HepG2 (cell line): ENCODE results near the gene TTC17. TPM values are rescaled to one million over a fixed set of nuclear protein-coding genes. Genes with fewer than 3 reads are reported as not detected.

Experiments
- ATAC-seq: fragments of 200-7000 bp; cut with Tn5 transposase; 3 replicates; pipeline ENCODE4 v1.9.1; 2020; ENCODE audit warnings: mild to moderate bottlenecking, moderate library complexity
- BruUV-seq: library from RNA; stranded (reverse); fragments of 400-500 nt; replicated peaks from 2 replicates; lab custom pipeline; 2021; lab: Mats Ljungman, UMichigan
- CTCF ChIA-PET: fragments of 300-600 bp; formaldehyde crosslinking; extraction: SDS; loops from one replicate; lab custom pipeline; 2021; ENCODE audit warnings: low total read pairs, inconsistent platforms, low intra/inter-chr PET ratio; lab: Yijun Ruan, JAX
- POLR2A ChIA-PET: fragments of 350-600 bp; sonication (Branson Sonifier 250); formaldehyde crosslinking; loops from one replicate; lab custom pipeline; 2020; ENCODE audit warnings: antibody characterized with exemption, inconsistent platforms; lab: Yijun Ruan, JAX
- DNase-seq: peaks from one replicate; pipeline ENCODE4 v3.0.0-alpha.2; 2015; ENCODE audit warnings: low spot score
- FAIRE-seq: peaks from 3 replicates; lab custom pipeline; 2011; peaks lifted over from hg19 to GRCh38; lab: Jason Lieb, UNC
- H2AFZ ChIP-seq: one replicate; pipeline ENCODE4 v1.6.1; 2011; ENCODE audit warnings: low read length, inconsistent platforms
- H3K27ac ChIP-seq: fragments of 300-600 bp; 3 replicates; pipeline ENCODE4 v1.8.0; 2011; ENCODE audit warnings: mixed run types, mild to moderate bottlenecking, mixed read lengths, low read length, inconsistent platforms; ENCODE audit not compliant: insufficient read depth; ENCODE audit errors: extremely low read length
- H3K27me3 ChIP-seq, 2 experiments: fragments of 200-600 bp in 1 of 2; 2 replicates in 1 of 2; 3 replicates in 1 of 2; pipeline versions ENCODE4 v1.6.0 to v1.8.0; 2011; ENCODE audit warnings: low read length in 2 of 2, mild to moderate bottlenecking in 2 of 2, moderate library complexity in 2 of 2, inconsistent platforms in 1 of 2; ENCODE audit not compliant: insufficient read depth in 2 of 2, control insufficient read depth in 1 of 2
- H3K36me3 ChIP-seq, 2 experiments: fragments of 200-600 bp in 1 of 2; replicated peaks in 1 of 2; 2 replicates in 1 of 2; 3 replicates in 1 of 2; pipeline versions ENCODE4 v1.5.1 to v1.8.0; 2011; ENCODE audit warnings: low read length in 2 of 2, inconsistent platforms in 1 of 2; ENCODE audit not compliant: insufficient read depth in 2 of 2, control insufficient read depth in 1 of 2
- H3K4me1 ChIP-seq: 2 replicates; pipeline ENCODE4 v1.5.1; 2012; ENCODE audit warnings: low read length, inconsistent platforms; ENCODE audit not compliant: insufficient read depth
- H3K4me2 ChIP-seq: 2 replicates; pipeline ENCODE4 v1.6.0; 2011; ENCODE audit warnings: low read depth, low read length, inconsistent platforms
- H3K4me3 ChIP-seq, 3 experiments: fragments of 200-600 bp in 1 of 3; sonication (generic), shearing (Covaris generic) in 1 of 3; replicated peaks in 1 of 3; 2 replicates each; pipeline ENCODE4 v1.5.1; 2011 to 2016; ENCODE audit warnings: low read length in 3 of 3, inconsistent platforms in 2 of 3, low read depth in 2 of 3, mild to moderate bottlenecking in 2 of 3, control low read depth in 1 of 3, mixed read lengths in 1 of 3; ENCODE audit not compliant: insufficient read depth in 1 of 3
- H3K79me2 ChIP-seq: one replicate; pipeline ENCODE4 v1.6.1; 2011; ENCODE audit warnings: low read length, inconsistent platforms; ENCODE audit not compliant: insufficient read depth
- H3K9ac ChIP-seq: 2 replicates; pipeline ENCODE4 v1.6.0; 2011; ENCODE audit warnings: mild to moderate bottlenecking, low read depth, low read length, inconsistent platforms; ENCODE audit not compliant: insufficient read depth
- H3K9me3 ChIP-seq: 2 replicates; pipeline ENCODE4 v1.5.1; 2012; ENCODE audit warnings: mild to moderate bottlenecking, low read length
- H4K20me1 ChIP-seq: 2 replicates; pipeline ENCODE4 v1.6.0; 2011; ENCODE audit warnings: inconsistent platforms, mild to moderate bottlenecking, low read length, moderate library complexity; ENCODE audit not compliant: insufficient read depth
- NFE2L1 ChIP-seq: sonication (generic); formaldehyde crosslinking; IDR thresholded peaks from 2 replicates; pipeline ENCODE4 v1.4.0; 2020; ENCODE audit warnings: missing genetic modification reagents, mild to moderate bottlenecking, borderline replicate concordance
- SP140L ChIP-seq: sonication (generic); formaldehyde crosslinking; IDR thresholded peaks from 2 replicates; pipeline ENCODE4 v1.4.0; 2020; ENCODE audit warnings: missing genetic modification reagents, borderline replicate concordance
- ZNF224 ChIP-seq: sonication (generic); formaldehyde crosslinking; IDR thresholded peaks from 2 replicates; pipeline ENCODE4 v1.5.0; 2020; ENCODE audit warnings: mild to moderate bottlenecking, missing genetic modification reagents
- ZNF350 ChIP-seq: sonication (generic); formaldehyde crosslinking; IDR thresholded peaks from 2 replicates; pipeline ENCODE4 v1.4.0; 2020; ENCODE audit warnings: mild to moderate bottlenecking, low read depth, missing genetic modification reagents, borderline replicate concordance
- ZNF629 ChIP-seq: sonication (generic); formaldehyde crosslinking; conservative IDR thresholded peaks from 2 replicates; pipeline ENCODE4 v1.5.0; 2020; ENCODE audit warnings: missing genetic modification reagents
- WGBS: methylation state at CpG from one replicate; pipeline ENCODE4 v1.1.6; 2017; ENCODE audit warnings: low lambda C conversion rate; 5-methylcytosine and 5-hydroxymethylcytosine counted together
- in situ Hi-C: cut with HindIII; loops from 2 replicates; pipeline ENCODE4 v1.10.0; 2017; ENCODE audit warnings: low pct_unique_long_range_greater_than_20kb; ENCODE audit not compliant: extremely low pct_ligation_motif_present
- intact Hi-C: fragments of 100-400 bp; cut with micrococcal nuclease; formaldehyde crosslinking; loops from one replicate; pipeline ENCODE4 v1.10.0; 2022; ENCODE audit not compliant: unreplicated experiment
- polyA plus RNA-seq, 8 experiments: library from polyadenylated mRNA; depleted of rRNA in 3 of 8; stranded (reverse) in 7 of 8; unstranded in 1 of 8; fragments of >200 nt; fragmentation: Illumina TruSeq in 4 of 8; extraction: Trizol in 4 of 8; gene quantifications; 2 replicates each; pipeline versions ENCODE4 v1.2.1 to v1.2.3, GENCODE V29; 2011 to 2016; ENCODE audit warnings: low read depth in 4 of 8, missing spikeins in 1 of 8, mixed read lengths in 1 of 8; ENCODE audit not compliant: insufficient read depth in 1 of 8
- total RNA-seq, 5 experiments: library from RNA; depleted of rRNA; stranded (reverse); fragments of >200 nt; fragmentation: Illumina TruSeq; extraction: Trizol; gene quantifications; 2 replicates each; pipeline ENCODE4 v1.2.3, GENCODE V29; 2016; ENCODE audit warnings: low read depth in 1 of 5
- TF ChIP-seq, protein P1 (sequence below): IDR thresholded peaks from 2 replicates; pipeline ENCODE4 v1.6.1; 2016; ENCODE audit warnings: missing compliant biosample characterization, missing genetic modification reagents, borderline replicate concordance
- TF ChIP-seq, protein P2 (sequence below): sonication (generic); formaldehyde crosslinking; conservative IDR thresholded peaks from 2 replicates; pipeline ENCODE4 v1.8.0; 2022; ENCODE audit warnings: mild to moderate bottlenecking, moderate library complexity, missing genetic modification reagents
- TF ChIP-seq, protein P3 (sequence below), 2 experiments: fragments of 450-650 bp in 1 of 2; sonication (generic) in 1 of 2; formaldehyde crosslinking in 1 of 2; IDR thresholded peaks; 2 replicates each; pipeline versions ENCODE4 v1.6.1 to v1.8.0; 2016 to 2022; ENCODE audit warnings: antibody characterized with exemption in 1 of 2, mild to moderate bottlenecking in 1 of 2, missing genetic modification reagents in 1 of 2

Gene TTC17
- total and polyA plus RNA-seq, 2 of the 13 experiments (the other 11 are each of a cell fraction or from before 2014, with no cell fraction given), result 55.9 to 99.7 TPM

DNA sequence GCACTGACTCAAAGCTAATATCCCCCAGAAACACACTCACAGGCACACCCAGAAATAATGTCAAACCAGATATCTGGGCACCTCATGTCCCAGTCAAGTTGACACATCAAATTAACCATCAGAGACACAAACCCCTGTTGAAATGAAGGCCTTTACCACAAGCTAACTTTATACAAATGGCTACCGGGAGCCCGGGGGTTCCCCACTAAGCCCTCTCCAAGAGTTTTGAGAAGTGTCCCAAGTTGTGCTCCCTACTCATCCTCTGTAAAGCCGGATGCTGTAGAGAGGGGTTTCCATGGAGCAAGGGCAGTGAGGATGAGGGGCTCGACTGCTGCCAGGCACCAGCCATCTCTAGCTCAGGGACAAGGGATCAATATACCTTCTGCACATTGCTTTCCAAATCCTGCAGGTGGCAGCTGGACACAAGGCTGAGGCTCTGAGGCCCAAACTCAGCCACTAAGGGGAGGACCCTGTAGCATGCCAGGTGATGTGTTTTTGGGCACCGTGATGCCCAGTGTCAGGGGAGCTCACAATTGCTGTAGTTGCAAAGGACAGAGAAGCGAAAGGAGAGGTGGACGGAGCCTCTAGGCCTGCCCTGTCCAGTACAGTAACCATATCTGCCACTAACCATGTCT is 145.7 kb downstream of the TTC17 start:
- whole genome bisulfite sequencing, result 27% methylated on average over 6 of the region's 7 CpGs
- ATAC-seq (peak; percentile 96), FAIRE-seq (peak; percentile 72), DNase-seq (peak; percentile 38)
- Histone ChIP-seq H3K9me3 (no peaks in the 10 kb centered on the region), H3K4me1 (no peaks in the 10 kb centered on the region), H3K4me2 (no peak overlapping the region), H3K4me3 (no peak overlapping the region), H4K20me1 (no peaks in the 10 kb centered on the region), H3K79me2 (no peaks in the 10 kb centered on the region), H2AFZ (no peak overlapping the region), H3K27ac (no peak overlapping the region), H3K36me3 (no peaks in the 10 kb centered on the region), H3K27me3 (peaks cover 2 to 7% of the 10 kb centered on the region in 2 experiments; a peak in 3 of 5 replicates), H3K9ac (no peak overlapping the region)
- BruUV-seq, result no TSS peak
- ChIA-PET POLR2A (no interaction called here), CTCF (interaction anchor here (1.3 to 3.9 kb wide), 3 partner anchors 63 to 69 kb away, joined by 3 to 27 read pairs (median 11); no protein-coding TSS in a partner anchor)
- intact Hi-C loops, result loop anchor here (1.0 to 5.0 kb wide), 2 partner anchors 63 to 348 kb away; no protein-coding TSS in a partner anchor
- in situ Hi-C loops, result loop anchor here (5.0 kb wide), 1 partner anchor 68 kb away; no protein-coding TSS in a partner anchor
- TF ChIP-seq ZNF350 (CRISPR knock-in tag), result 0 out of 2 replicates have a peak, but pooled peaks have one; percentile 34
- TF ChIP-seq, protein P1, sequence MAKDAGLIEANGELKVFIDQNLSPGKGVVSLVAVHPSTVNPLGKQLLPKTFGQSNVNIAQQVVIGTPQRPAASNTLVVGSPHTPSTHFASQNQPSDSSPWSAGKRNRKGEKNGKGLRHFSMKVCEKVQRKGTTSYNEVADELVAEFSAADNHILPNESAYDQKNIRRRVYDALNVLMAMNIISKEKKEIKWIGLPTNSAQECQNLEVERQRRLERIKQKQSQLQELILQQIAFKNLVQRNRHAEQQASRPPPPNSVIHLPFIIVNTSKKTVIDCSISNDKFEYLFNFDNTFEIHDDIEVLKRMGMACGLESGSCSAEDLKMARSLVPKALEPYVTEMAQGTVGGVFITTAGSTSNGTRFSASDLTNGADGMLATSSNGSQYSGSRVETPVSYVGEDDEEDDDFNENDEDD (CRISPR knock-in tag), result no peak
- TF ChIP-seq, protein P2, sequence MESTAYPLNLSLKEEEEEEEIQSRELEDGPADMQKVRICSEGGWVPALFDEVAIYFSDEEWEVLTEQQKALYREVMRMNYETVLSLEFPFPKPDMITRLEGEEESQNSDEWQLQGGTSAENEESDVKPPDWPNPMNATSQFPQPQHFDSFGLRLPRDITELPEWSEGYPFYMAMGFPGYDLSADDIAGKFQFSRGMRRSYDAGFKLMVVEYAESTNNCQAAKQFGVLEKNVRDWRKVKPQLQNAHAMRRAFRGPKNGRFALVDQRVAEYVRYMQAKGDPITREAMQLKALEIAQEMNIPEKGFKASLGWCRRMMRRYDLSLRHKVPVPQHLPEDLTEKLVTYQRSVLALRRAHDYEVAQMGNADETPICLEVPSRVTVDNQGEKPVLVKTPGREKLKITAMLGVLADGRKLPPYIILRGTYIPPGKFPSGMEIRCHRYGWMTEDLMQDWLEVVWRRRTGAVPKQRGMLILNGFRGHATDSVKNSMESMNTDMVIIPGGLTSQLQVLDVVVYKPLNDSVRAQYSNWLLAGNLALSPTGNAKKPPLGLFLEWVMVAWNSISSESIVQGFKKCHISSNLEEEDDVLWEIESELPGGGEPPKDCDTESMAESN (CRISPR knock-in tag), result no peak
- TF ChIP-seq, protein P3, sequence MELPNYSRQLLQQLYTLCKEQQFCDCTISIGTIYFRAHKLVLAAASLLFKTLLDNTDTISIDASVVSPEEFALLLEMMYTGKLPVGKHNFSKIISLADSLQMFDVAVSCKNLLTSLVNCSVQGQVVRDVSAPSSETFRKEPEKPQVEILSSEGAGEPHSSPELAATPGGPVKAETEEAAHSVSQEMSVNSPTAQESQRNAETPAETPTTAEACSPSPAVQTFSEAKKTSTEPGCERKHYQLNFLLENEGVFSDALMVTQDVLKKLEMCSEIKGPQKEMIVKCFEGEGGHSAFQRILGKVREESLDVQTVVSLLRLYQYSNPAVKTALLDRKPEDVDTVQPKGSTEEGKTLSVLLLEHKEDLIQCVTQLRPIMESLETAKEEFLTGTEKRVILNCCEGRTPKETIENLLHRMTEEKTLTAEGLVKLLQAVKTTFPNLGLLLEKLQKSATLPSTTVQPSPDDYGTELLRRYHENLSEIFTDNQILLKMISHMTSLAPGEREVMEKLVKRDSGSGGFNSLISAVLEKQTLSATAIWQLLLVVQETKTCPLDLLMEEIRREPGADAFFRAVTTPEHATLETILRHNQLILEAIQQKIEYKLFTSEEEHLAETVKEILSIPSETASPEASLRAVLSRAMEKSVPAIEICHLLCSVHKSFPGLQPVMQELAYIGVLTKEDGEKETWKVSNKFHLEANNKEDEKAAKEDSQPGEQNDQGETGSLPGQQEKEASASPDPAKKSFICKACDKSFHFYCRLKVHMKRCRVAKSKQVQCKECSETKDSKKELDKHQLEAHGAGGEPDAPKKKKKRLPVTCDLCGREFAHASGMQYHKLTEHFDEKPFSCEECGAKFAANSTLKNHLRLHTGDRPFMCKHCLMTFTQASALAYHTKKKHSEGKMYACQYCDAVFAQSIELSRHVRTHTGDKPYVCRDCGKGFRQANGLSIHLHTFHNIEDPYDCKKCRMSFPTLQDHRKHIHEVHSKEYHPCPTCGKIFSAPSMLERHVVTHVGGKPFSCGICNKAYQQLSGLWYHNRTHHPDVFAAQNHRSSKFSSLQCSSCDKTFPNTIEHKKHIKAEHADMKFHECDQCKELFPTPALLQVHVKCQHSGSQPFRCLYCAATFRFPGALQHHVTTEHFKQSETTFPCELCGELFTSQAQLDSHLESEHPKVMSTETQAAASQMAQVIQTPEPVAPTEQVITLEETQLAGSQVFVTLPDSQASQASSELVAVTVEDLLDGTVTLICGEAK (IDR thresholded peaks at IDR 0.05), result no peak
- TF ChIP-seq, protein P3 (CRISPR knock-in tag; IDR thresholded peaks at IDR 0.05), result no peak
- TF ChIP-seq ZNF224 (CRISPR knock-in tag), result no peak
- no peak for TF ChIP-seq ZNF629
- TF ChIP-seq NFE2L1 (CRISPR knock-in tag), result no peak
- no peak for TF ChIP-seq SP140L (CRISPR knock-in tag)
